ENCODE measurements around the gene TMEM91.

The TMEM91 gene

GRCh38 chr19:41411100-41411967, 35.0 kb downstream of the TMEM91 start:
- no peak for DNase-seq (ENCODE audit: low read depth)
- H3K4me3 ChIP-seq (ENCODE audit: low read length): no peak overlapping the region
- no peak for TF ChIP-seq CTCF (conservative IDR thresholded peaks at IDR 0.05; ENCODE audit: low read length)

- no peak overlapping the region for H3K4me3 ChIP-seq (ENCODE audit: low read length)
- no peak for TF ChIP-seq CTCF (conservative IDR thresholded peaks at IDR 0.05; ENCODE audit: low read length)
- no peak for DNase-seq (ENCODE audit: low read depth)
Observed at GRCh38 chr19:41411968-41412265, 35.6 kb downstream of the TMEM91 start.

- no peak overlapping the region for H3K4me3 ChIP-seq (ENCODE audit: low read length)
- TF ChIP-seq CTCF (conservative IDR thresholded peaks at IDR 0.05; ENCODE audit: low read length): no peak
- DNase-seq (ENCODE audit: low read depth): no peak
Observed at GRCh38 chr19:41412953-41413352, 36.6 kb downstream of the TMEM91 start.

- no peak for TF ChIP-seq CTCF (conservative IDR thresholded peaks at IDR 0.05; ENCODE audit: low read length)
- H3K4me3 ChIP-seq (ENCODE audit: low read length): no peak overlapping the region
- no peak for DNase-seq (ENCODE audit: low read depth)
Observed at GRCh38 chr19:41413947-41414346, 37.6 kb downstream of the TMEM91 start.

GRCh38 chr19:41414461-41414860, 38.1 kb downstream of the TMEM91 start:
- no peak overlapping the region for H3K4me3 ChIP-seq (ENCODE audit: low read length)
- no peak for TF ChIP-seq CTCF (conservative IDR thresholded peaks at IDR 0.05; ENCODE audit: low read length)
- no peak for DNase-seq (ENCODE audit: low read depth)

GRCh38 chr19:41415154-41415571, 38.8 kb downstream of the TMEM91 start:
- DNase-seq (ENCODE audit: low read depth): no peak
- no peak for TF ChIP-seq CTCF (conservative IDR thresholded peaks at IDR 0.05; ENCODE audit: low read length)
- H3K4me3 ChIP-seq (ENCODE audit: low read length): no peak overlapping the region

GRCh38 chr19:41416194-41416674, 39.9 kb downstream of the TMEM91 start:
- H3K4me3 ChIP-seq (ENCODE audit: low read length): no peak overlapping the region
- no peak for DNase-seq (ENCODE audit: low read depth)
- no peak for TF ChIP-seq CTCF (conservative IDR thresholded peaks at IDR 0.05; ENCODE audit: low read length)

Data from AG10803 (cell line).